ENCODE results near the gene UQCC3. TPM values are rescaled to one million over a fixed set of nuclear protein-coding genes. Genes with fewer than 3 reads are reported as not detected.

UQCC3 gene
- total RNA-seq, 1 donor from 2014 or later = 11.1 TPM

Other genes starting within 250 kb of the UQCC3 start
- 549 TPM for gene AHNAK, start 124.9 kb upstream of the UQCC3 start, total RNA-seq
- gene EEF1G, start 97.8 kb upstream of the UQCC3 start, total RNA-seq = 1,062 TPM
- 26.2 TPM for gene TUT1, start 80.2 kb upstream of the UQCC3 start, total RNA-seq
- 87.6 TPM for gene MTA2, start 69.8 kb upstream of the UQCC3 start, total RNA-seq
- 66.1 TPM for gene EML3, start 58.9 kb upstream of the UQCC3 start, total RNA-seq
- gene ROM1, start 58.4 kb upstream of the UQCC3 start, total RNA-seq = 9.9 TPM
- gene B3GAT3, start 49.7 kb upstream of the UQCC3 start, total RNA-seq = 60.7 TPM
- gene GANAB, start 25.1 kb upstream of the UQCC3 start, total RNA-seq = 266 TPM
- gene INTS5, start 18.4 kb upstream of the UQCC3 start, total RNA-seq = 23.7 TPM
- gene C11orf98, start 6.5 kb upstream of the UQCC3 start, total RNA-seq = 50.8 TPM
- 10.6 TPM for gene CSKMT, start 6.4 kb upstream of the UQCC3 start, total RNA-seq
- 7.7 TPM for gene LBHD1, start 594 bp downstream of the UQCC3 start, total RNA-seq
- gene UBXN1, start 7.4 kb downstream of the UQCC3 start, total RNA-seq = 86.9 TPM
- 4.3 TPM for gene LRRN4CL, start 17.9 kb downstream of the UQCC3 start, total RNA-seq
- gene BSCL2, start 35.8 kb downstream of the UQCC3 start, total RNA-seq = 108 TPM
- gene GNG3, start 36.0 kb downstream of the UQCC3 start, total RNA-seq = 0.40 TPM
- 51.9 TPM for gene HNRNPUL2, start 55.8 kb downstream of the UQCC3 start, total RNA-seq
- 38.9 TPM for gene TTC9C, start 56.8 kb downstream of the UQCC3 start, total RNA-seq
- 21.4 TPM for gene ZBTB3, start 82.5 kb downstream of the UQCC3 start, total RNA-seq
- gene POLR2G, start 89.9 kb downstream of the UQCC3 start, total RNA-seq = 53.5 TPM
- 24.0 TPM for gene TAF6L, start 99.7 kb downstream of the UQCC3 start, total RNA-seq
- 67.8 TPM for gene TMEM179B, start 115.7 kb downstream of the UQCC3 start, total RNA-seq
- gene TMEM223, start 120.3 kb downstream of the UQCC3 start, total RNA-seq = 19.9 TPM
- gene NXF1, start 133.8 kb downstream of the UQCC3 start, total RNA-seq = 85.7 TPM
- gene STX5, start 160.4 kb downstream of the UQCC3 start, total RNA-seq = 48.8 TPM
- not detected for gene TEX54, start 161.2 kb downstream of the UQCC3 start, total RNA-seq
- 31.6 TPM for gene WDR74, start 167.9 kb downstream of the UQCC3 start, total RNA-seq
- 104 TPM for gene SLC3A2, start 209.2 kb downstream of the UQCC3 start, total RNA-seq
- 0.09 TPM for gene CHRM1, start 249.7 kb downstream of the UQCC3 start, total RNA-seq

All from mucosa of gallbladder (tissue), 1 donor.